Endodermal cell (in vitro differentiated cells): ENCODE results near the gene UVRAG. TPM values are rescaled to one million over a fixed set of nuclear protein-coding genes. Genes with fewer than 3 reads are reported as not detected.

ENCODE experiments used
- DNase-seq: peaks from one replicate; pipeline ENCODE4 v3.0.0-alpha.2; 2017
- H3K27ac ChIP-seq: 2 replicates; pipeline ENCODE4 v1.5.1; 2013; ENCODE audit warnings: mild to moderate bottlenecking, low read depth, low read length, moderate library complexity
- H3K27me3 ChIP-seq: 2 replicates; pipeline ENCODE4 v1.6.1; 2013; ENCODE audit warnings: mild to moderate bottlenecking, low read length, moderate library complexity; ENCODE audit not compliant: insufficient read depth, control insufficient read depth, poor library complexity, severe bottlenecking
- H3K36me3 ChIP-seq: 2 replicates; pipeline ENCODE4 v1.7.0; 2013; ENCODE audit warnings: mild to moderate bottlenecking, low read length, moderate library complexity; ENCODE audit not compliant: control insufficient read depth, insufficient read depth
- H3K4me1 ChIP-seq: one replicate; pipeline ENCODE4 v1.7.0; 2013; ENCODE audit warnings: low read length; ENCODE audit not compliant: control insufficient read depth, insufficient read depth
- H3K4me3 ChIP-seq: 2 replicates; pipeline ENCODE4 v1.5.1; 2013; ENCODE audit warnings: mild to moderate bottlenecking, low read length, moderate library complexity
- H3K9ac ChIP-seq: 2 replicates; pipeline ENCODE4 v1.6.1; 2013; ENCODE audit warnings: mild to moderate bottlenecking, low read length, moderate library complexity; ENCODE audit not compliant: poor library complexity, severe bottlenecking; ENCODE audit errors: extremely low read depth
- H3K9me3 ChIP-seq: 2 replicates; pipeline ENCODE4 v1.6.1; 2013; ENCODE audit warnings: mild to moderate bottlenecking, low read length, moderate library complexity; ENCODE audit not compliant: control insufficient read depth
- H3K27ac Mint-ChIP-seq: 2 replicates; pipeline ENCODE4 v1.8.0; 2020; ENCODE audit warnings: mixed read lengths
- H3K27me3 Mint-ChIP-seq: 2 replicates; pipeline ENCODE4 v1.8.0; 2021; ENCODE audit warnings: mild to moderate bottlenecking, mixed read lengths; ENCODE audit not compliant: insufficient read depth
- H3K36me3 Mint-ChIP-seq: 2 replicates; pipeline ENCODE4 v1.8.0; 2020; ENCODE audit warnings: low read depth, mixed read lengths
- H3K4me1 Mint-ChIP-seq: 2 replicates; pipeline ENCODE4 v1.8.0; 2020; ENCODE audit warnings: mixed read lengths
- H3K4me3 Mint-ChIP-seq: 2 replicates; pipeline ENCODE4 v1.8.0; 2020; ENCODE audit warnings: mild to moderate bottlenecking, moderate library complexity, mixed read lengths
- H3K9me3 Mint-ChIP-seq: 2 replicates; pipeline ENCODE4 v1.8.0; 2020; ENCODE audit warnings: mild to moderate bottlenecking, mixed read lengths
- WGBS, 2 experiments: methylation state at CpG; one replicate each; pipeline versions ENCODE4 v1.1.5 to v1.1.7; 2013; ENCODE audit warnings: missing lambda C conversion rate in 2 of 2, mixed read lengths in 1 of 2; ENCODE audit not compliant: insufficient coverage in 1 of 2, insufficient read length in 1 of 2; 5-methylcytosine and 5-hydroxymethylcytosine counted together
- total RNA-seq, 2 donors: library from RNA; stranded (reverse); fragmentation: NEBNext Ultra II Directional in 1 of 2; extraction: Animal tissue kit (Norgen Biotek cat#: 25700) in 1 of 2; gene quantifications; 2 replicates in 1 of 2; 3 replicates in 1 of 2; pipeline ENCODE4 v1.2.1, GENCODE V29; 2021
- TF ChIP-seq, protein P1 (sequence below): fragments of 200-600 bp; sonication (generic); conservative IDR thresholded peaks from 2 replicates; pipeline ENCODE4 v1.5.0; 2021; ENCODE audit warnings: antibody characterized with exemption, mild to moderate bottlenecking

Gene UVRAG
- total RNA-seq, 2 donors from 2014 or later: 19.7 to 34.9 TPM

DNA sequence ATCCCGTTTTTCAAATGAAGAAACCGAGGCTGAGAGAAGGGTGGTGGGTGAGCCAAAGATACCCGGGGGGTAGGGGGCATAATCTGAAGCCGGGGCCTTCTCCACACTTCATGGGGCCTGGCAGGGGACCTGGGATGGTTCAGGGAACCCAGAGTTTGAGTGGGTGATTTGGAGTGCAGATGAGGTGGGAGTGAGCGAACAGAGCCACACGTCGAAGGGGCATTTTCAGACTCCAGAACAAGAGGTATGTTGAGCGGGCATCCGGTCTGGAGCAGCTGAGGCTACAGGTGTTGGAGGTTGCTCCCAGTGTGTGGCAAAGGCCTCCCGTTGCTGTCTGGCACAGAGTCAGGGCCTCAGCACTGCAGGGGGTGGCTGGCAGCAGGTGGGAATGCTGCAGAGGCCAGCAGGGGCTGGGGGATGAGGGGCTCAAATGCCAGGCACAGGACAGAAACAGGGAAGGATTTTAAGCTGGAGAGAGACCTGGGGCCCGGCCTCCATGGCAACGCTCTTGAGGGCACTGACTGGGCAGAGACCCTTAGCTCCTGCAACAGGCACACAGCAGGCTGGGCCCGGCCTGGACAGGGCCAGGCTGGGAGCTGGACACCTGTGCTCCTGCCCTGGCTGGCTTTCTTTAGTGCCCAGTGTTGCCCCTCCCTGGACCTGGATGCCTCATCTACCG, 345.1 kb downstream of the UVRAG start:
- peaks cover 8% of the 10 kb centered on the region for H3K27me3 ChIP-seq
- Mint-ChIP-seq H3K4me3 (no peak overlapping the region), H3K36me3 (no peaks in the 10 kb centered on the region), H3K9me3 (no peaks in the 10 kb centered on the region), H3K27me3 (peaks cover 27% of the 10 kb centered on the region), H3K27ac (no peak overlapping the region), H3K4me1 (peaks cover 2% of the 10 kb centered on the region)
- H3K36me3 ChIP-seq: no peaks in the 10 kb centered on the region
- no peaks in the 10 kb centered on the region for H3K9me3 ChIP-seq
- no peak overlapping the region for H3K9ac ChIP-seq
- no peaks in the 10 kb centered on the region for H3K4me1 ChIP-seq
- WGBS, 2 experiments: 84 to 88% methylated on average over 10 to 14 of the region's 14 CpGs
- no peak overlapping the region for H3K4me3 ChIP-seq
- TF ChIP-seq, protein P1, sequence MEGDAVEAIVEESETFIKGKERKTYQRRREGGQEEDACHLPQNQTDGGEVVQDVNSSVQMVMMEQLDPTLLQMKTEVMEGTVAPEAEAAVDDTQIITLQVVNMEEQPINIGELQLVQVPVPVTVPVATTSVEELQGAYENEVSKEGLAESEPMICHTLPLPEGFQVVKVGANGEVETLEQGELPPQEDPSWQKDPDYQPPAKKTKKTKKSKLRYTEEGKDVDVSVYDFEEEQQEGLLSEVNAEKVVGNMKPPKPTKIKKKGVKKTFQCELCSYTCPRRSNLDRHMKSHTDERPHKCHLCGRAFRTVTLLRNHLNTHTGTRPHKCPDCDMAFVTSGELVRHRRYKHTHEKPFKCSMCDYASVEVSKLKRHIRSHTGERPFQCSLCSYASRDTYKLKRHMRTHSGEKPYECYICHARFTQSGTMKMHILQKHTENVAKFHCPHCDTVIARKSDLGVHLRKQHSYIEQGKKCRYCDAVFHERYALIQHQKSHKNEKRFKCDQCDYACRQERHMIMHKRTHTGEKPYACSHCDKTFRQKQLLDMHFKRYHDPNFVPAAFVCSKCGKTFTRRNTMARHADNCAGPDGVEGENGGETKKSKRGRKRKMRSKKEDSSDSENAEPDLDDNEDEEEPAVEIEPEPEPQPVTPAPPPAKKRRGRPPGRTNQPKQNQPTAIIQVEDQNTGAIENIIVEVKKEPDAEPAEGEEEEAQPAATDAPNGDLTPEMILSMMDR: no peak
- no peak for DNase-seq
- H3K27ac ChIP-seq: no peak overlapping the region

DNA sequence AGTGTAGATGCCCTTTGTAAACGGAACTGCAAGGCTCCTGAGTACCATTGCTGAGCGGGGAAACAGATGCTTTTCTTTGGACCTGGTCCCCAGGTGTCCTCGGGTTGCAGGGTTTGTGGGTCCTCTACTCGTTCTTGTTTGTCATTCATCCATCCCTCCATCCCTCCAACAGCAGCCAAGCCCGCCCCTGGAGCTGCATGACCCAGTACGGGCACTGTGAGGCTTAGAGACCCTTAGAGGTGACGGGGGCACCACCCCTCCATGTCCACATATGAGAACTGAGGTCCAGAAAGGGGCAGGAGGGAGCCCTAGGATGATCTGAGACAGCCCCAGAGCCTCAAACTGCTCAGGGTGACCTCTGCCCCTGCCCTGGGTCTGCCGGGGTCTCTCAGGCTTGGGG, 345.8 kb downstream of the UVRAG start:
- Histone ChIP-seq H3K27me3 (peaks cover under 1% of the 10 kb centered on the region), H3K9me3 (no peaks in the 10 kb centered on the region), H3K36me3 (no peaks in the 10 kb centered on the region), H3K4me1 (no peaks in the 10 kb centered on the region), H3K27ac (no peak overlapping the region), H3K9ac (no peak overlapping the region), H3K4me3 (no peak overlapping the region)
- Mint-ChIP-seq H3K27me3 (peaks cover 25% of the 10 kb centered on the region), H3K36me3 (no peaks in the 10 kb centered on the region), H3K4me1 (peaks cover 2% of the 10 kb centered on the region), H3K9me3 (no peaks in the 10 kb centered on the region), H3K27ac (no peak overlapping the region), H3K4me3 (no peak overlapping the region)
- 80 to 84% methylated on average over 2 to 8 of the region's 8 CpGs for WGBS, 2 experiments
- no peak for DNase-seq
- TF ChIP-seq, protein P1: no peak

DNA sequence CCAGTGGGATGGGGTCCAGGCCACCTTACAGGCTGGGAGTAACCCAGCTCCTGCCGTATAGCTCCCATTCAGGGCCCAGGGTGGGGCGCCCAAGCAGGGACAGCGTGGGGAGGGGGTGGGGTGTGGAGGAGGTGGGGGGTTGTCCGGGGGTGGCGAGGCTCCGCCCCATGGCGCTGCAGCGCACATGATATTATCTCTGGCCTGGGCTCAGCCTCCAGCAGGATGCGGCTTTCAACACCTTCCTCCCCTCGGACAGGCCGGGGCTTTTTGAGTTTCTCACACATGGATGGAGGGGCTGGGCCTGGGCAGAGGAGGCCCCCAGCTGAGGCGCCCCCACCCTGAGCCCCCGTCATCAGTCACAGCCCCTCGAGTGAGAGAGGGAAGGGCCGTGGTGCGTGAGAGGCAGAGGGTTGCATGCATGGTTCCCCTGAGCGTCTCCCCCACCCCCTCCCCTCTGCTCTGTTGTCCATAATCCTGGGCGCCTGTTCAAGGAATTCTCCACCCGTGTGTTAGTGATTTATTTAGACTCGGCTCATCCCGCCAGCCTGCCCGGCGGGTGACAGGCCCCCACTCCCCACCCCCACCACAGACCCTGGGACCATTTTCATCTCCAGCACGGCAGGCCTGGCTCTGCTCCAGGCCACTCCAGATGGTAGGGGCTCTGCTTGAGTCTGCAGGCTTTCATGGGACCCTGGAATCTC, 346.4 kb downstream of the UVRAG start:
- H3K9me3 ChIP-seq: no peaks in the 10 kb centered on the region
- H3K27ac ChIP-seq: no peak overlapping the region
- peaks cover 26% of the 10 kb centered on the region for H3K27me3 Mint-ChIP-seq
- H3K4me1 Mint-ChIP-seq: peaks cover 2% of the 10 kb centered on the region
- DNase-seq: no peak
- no peaks in the 10 kb centered on the region for H3K9me3 Mint-ChIP-seq
- no peak overlapping the region for H3K4me3 Mint-ChIP-seq
- no peaks in the 10 kb centered on the region for H3K4me1 ChIP-seq
- H3K4me3 ChIP-seq: no peak overlapping the region
- H3K27me3 ChIP-seq: no peaks in the 10 kb centered on the region
- H3K9ac ChIP-seq: no peak overlapping the region
- no peaks in the 10 kb centered on the region for H3K36me3 Mint-ChIP-seq
- TF ChIP-seq, protein P1: no peak
- no peak overlapping the region for H3K27ac Mint-ChIP-seq
- H3K36me3 ChIP-seq: no peaks in the 10 kb centered on the region
- WGBS, 2 experiments: 86 to 87% methylated on average over 8 to 23 of the region's 24 CpGs
